TTC549 (cell line): ENCODE data around the gene CDC20.

Source experiments
- FAIRE-seq: peaks from 2 replicates; lab custom pipeline; 2012; peaks lifted over from hg19 to GRCh38; lab: Jason Lieb, UNC

CDC20 gene

DNA sequence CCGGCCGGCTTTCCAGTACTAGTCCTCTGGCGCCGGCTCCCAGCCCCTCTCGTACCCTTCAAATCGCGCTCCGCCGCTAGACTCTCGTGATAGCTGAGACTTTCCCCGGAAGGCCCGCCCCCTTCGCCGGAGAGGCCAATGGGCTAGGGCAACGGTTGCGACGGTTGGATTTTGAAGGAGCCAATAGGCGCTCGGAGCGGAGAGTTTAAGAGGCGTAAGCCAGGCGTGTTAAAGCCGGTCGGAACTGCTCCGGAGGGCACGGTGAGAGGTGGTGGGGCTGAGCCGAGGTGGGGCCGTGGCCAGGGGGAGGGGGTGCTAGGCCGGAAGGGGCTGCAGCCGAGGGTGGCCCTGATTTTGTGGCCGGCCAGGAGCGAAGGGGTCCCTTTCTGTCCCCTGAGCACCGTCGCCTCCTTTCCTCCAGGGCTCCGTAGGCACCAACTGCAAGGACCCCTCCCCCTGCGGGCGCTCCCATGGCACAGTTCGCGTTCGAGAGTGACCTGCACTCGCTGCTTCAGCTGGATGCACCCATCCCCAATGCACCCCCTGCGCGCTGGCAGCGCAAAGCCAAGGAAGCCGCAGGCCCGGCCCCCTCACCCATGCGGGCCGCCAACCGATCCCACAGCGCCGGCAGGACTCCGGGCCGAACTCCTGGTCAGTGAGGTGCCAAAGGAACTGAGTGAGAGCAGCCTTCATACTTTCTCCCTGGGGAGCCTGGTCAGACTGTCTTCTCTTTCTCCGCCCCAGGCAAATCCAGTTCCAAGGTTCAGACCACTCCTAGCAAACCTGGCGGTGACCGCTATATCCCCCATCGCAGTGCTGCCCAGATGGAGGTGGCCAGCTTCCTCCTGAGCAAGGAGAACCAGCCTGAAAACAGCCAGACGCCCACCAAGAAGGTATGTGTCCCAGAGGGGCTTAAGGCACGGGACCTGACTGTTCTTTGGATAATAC is at the start of gene CDC20:
Gene CDC20, plus strand, starts transcription at position 236 of the 948 bp plus-strand sequence. Its CDS starts 235 bp downstream, at position 471.
- peak; percentile 55 for FAIRE-seq

DNA sequence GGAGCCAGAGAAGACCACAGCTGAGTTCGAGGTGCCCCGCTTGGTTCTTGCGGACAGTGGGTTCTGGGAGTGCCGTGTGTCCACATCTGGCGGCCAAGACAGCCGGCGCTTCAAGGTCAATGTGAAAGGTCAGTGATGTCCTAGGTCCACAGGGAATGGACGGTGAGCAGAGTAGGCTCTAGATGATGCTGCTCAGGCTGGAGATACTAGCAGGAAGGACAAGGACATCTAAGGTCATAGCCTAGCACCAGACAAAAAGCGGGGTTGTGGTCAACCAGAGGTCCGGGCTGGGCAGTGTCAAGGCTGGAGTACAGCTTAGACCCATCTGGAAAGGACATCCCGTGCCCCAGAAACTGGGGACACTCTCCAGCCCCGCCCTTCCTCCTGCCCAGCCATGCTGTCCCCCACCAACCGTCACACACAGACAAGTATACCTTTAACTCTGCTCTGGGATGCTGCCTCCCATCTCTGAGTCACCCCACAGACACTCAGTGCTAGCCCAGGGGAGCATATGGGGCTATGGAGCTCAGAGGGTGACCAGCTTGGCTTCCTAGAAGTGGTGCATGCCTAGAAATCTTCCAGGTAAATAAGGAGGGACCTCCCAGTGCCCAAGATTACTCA is 49.3 kb upstream of the CDC20 start:
- no peak for FAIRE-seq

GRCh38 chr1:43311521-43311920 is 47.3 kb upstream of the CDC20 start:
- no peak for FAIRE-seq

GRCh38 chr1:43312212-43312623 is 46.6 kb upstream of the CDC20 start:
- FAIRE-seq: no peak

DNA sequence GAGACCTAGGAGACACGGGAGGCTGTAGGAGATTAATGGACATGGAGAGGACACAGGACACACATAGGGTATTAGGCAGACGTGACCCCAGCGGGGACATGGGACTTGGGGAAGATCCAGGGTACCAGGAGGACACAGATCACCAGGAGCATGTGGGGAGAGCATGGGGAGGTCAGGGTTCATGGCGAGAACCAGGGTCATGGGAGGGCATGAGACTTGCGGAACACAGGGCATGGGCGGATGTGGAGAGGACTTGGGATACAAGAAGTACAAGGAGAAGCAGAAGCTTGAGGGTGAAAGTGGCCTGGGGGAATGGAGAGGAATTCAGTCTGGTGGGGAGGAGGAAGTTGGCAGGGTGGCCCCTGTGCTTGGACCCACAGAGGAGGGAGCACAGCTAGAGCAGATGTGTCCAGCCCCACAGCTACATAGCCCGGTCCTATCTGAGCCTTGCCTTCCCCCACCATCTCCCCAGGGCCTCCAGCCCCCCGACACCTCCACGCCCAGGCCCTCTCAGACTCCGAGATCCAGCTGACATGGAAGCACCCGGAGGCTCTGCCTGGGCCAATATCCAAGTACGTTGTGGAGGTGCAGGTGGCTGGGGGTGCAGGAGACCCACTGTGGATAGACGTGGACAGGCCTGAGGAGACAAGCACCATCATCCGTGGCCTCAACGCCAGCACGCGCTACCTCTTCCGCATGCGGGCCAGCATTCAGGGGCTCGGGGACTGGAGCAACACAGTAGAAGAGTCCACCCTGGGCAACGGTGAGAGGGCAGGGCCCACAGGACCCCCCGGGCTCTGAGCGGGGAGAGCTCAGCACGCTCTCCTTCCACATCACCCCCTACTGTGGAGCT is 45.9 kb upstream of the CDC20 start:
- no peak for FAIRE-seq

GRCh38 chr1:43313771-43314170 is 45.0 kb upstream of the CDC20 start:
- FAIRE-seq: no peak

DNA sequence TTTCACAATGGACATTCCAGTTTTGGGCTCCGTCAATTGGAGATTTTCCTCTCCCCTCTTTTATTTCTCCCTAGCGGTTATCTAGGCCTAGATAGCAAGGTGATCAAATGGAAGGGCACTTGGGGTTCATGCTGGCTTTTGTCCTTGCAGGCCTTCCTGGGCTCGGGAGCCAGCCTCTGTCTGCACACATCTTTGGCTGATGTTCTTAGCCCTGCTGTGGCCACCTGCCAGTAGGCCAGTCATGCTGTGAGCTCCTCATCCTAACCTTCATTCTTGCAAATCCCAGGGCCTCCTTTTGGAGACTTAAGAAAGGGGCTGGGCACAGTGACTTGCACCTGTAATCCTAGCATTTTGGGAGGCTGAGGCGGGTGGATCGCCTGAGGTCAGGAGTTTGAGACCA is 44.5 kb upstream of the CDC20 start:
- FAIRE-seq: no peak

- FAIRE-seq: no peak
These were observed 43.3 kb upstream of the CDC20 start for GRCh38 chr1:43315481-43315880.

DNA sequence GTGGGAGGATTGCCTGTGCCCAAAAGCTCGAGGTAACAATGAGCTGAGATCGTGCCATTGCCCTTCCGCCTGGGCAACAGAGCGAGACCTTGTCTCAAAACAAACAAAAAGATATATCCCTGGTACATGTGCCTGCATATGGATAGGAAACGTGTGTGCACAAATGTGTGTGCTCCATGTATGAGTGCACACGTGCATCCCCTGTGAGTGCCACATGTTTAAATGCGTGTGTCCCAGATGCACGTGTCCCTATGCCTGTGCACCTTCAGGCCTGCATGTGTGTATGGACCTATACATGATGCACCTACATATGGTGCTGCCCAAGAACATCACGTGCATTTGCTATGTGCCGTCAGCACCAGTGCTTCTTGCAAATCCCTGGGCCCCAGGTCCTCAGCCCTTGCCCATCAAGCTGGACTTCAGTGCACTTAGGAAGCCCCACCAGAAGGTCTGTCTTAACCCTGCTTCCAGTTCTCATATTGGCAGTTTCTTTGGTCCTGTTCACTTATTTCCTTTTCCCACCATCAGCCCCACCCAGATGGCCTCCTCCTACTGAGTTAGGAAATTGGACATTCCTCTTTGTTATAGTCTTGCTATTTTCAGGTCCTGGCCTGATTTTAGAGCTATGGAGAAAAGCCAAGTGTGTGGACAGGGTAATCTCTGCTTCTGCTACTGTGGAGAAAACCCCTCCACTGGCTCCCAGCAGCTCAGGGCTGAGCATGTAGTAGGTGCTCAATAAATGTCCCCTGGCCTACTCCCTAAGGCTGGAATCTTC is 42.6 kb upstream of the CDC20 start:
- FAIRE-seq: no peak

DNA sequence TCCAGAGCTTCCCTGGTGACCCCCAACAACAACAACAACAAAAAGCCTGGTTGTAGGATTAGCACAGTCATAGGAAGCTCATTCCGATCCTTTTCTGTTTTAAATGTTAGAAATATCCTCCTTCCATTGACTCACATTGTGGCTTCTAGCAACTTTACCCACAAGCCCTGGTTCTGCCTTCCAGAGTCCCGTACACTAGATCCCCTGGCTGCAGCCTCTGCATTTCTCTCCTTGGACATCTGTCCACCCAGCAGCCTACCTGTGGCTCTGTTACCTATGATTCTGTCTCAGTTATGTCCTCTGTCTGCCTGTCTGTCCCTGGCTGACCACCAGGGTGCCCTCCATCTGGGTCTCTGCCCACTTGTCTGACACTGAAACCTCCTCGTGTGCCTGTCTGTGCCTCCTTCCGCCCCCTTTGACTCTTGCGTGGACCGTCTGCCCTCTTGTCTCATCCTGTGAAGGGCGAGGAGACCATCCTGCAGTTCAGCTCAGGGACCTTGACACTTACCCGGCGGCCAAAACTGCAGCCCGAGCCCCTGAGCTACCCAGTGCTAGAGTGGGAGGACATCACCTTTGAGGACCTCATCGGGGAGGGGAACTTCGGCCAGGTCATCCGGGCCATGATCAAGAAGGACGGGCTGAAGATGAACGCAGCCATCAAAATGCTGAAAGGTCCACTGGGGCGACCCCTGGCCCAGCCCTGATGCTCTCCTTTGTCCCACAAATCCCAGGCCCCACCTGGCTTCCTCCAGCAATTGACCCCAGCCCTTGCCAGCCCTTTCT is 41.9 kb upstream of the CDC20 start:
- no peak for FAIRE-seq

GRCh38 chr1:43317817-43318471 is 40.8 kb upstream of the CDC20 start:
- FAIRE-seq: no peak

DNA sequence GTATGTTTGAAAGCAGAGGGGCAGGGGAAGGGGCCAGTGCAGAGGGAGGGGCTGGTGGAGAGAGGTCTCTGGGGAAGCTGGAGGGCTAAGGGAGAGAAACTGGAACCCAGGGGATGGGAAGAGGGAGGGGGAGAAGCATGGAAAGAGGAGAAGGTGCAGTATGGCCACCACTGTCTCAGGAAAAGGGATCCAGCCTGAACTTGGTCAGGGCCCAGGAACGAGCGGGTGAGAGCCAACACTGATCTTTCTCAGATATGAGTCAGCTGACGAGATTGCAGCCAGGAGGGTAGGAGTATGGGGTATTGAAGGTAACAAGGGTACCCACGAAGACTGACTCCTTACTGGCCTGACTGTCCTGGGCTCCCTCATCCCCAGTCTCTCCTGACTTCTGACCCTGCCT is 40.0 kb upstream of the CDC20 start:
- FAIRE-seq: no peak

DNA sequence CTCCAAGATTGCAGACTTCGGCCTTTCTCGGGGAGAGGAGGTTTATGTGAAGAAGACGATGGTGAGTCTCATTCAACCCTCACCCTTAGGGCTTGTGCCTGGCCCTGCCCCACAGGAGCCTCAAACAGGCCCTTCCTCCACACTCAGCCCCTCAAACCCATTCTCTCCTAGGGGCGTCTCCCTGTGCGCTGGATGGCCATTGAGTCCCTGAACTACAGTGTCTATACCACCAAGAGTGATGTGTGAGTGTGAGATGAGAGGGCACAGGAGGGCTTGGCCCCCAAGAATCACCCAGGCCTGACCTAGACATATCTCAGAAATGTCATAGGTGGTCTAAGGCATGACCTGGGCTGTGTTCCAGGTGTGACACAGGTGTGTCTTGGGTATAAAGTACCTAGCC is 39.5 kb upstream of the CDC20 start:
- no peak for FAIRE-seq

DNA sequence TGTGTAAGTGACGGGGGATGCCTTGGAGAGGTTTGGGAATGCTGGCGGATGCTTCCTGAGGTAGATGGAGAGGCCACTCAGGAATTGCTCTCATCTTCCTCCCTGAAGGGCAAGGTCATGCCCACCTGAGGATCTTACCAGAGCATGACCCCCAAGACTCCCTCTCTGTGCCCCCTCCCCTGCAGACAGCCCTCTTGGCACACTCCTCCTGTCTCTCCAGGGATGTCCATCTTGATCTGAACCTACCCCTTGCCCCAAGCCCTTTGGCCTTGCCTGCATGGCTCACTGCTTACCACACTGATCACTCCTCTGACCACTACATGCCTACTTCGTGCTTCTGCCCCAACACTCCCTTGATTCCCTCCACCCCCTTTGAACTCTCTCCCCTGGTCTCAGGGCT is 39.0 kb upstream of the CDC20 start:
- no peak for FAIRE-seq

- no peak for FAIRE-seq
These were observed 37.4 kb upstream of the CDC20 start for GRCh38 chr1:43321331-43321891.

GRCh38 chr1:43322506-43322905 is 36.3 kb upstream of the CDC20 start:
- FAIRE-seq: no peak

GRCh38 chr1:43324810-43325209 is 34.0 kb upstream of the CDC20 start:
- FAIRE-seq: no peak

DNA sequence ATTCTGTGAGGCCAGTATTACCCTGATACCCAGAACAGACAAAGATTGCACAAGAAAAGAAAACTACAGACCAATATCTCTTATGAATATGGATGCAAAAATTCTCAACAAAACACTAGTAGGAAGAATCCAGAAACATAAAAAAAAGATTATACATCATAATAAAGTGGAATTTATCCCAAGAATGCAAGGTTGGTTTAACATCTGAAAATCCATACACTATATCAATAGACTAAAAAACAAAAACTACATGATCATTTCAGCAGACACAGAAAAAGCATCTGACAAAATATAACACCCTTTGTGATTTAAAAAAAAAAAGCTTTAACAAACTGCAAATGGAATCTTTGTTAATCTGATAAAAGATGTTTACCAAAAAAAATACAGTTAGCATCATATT is 33.4 kb upstream of the CDC20 start:
- no peak for FAIRE-seq

GRCh38 chr1:43327549-43328292 is 31.1 kb upstream of the CDC20 start:
- no peak for FAIRE-seq
